Measurements from ENCODE around the gene UPF2. TPM values are rescaled to one million over a fixed set of nuclear protein-coding genes. Genes with fewer than 3 reads are reported as not detected.

UPF2 gene
- total RNA-seq, 1 donor, result 18.3 TPM

DNA sequence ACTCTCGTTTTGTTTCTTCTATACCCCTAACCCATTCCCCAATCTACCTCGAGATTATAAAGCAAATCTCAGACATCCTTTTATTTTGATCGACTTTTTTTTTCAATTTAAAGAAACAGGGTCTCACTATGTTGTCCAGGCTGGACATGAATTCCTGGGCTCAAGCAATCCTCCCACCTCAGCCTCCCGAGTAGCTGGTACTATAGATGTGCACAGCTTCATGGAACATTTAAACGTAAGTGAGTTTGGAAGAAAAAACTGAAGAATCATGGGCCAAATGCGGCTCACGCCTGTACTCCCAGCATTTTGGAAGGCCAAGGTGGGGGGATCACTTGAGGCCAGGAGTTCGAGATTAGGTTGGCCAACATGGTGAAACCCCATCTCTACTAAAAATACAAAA, 96.0 kb downstream of the UPF2 start:
- TF ChIP-seq, protein P1, sequence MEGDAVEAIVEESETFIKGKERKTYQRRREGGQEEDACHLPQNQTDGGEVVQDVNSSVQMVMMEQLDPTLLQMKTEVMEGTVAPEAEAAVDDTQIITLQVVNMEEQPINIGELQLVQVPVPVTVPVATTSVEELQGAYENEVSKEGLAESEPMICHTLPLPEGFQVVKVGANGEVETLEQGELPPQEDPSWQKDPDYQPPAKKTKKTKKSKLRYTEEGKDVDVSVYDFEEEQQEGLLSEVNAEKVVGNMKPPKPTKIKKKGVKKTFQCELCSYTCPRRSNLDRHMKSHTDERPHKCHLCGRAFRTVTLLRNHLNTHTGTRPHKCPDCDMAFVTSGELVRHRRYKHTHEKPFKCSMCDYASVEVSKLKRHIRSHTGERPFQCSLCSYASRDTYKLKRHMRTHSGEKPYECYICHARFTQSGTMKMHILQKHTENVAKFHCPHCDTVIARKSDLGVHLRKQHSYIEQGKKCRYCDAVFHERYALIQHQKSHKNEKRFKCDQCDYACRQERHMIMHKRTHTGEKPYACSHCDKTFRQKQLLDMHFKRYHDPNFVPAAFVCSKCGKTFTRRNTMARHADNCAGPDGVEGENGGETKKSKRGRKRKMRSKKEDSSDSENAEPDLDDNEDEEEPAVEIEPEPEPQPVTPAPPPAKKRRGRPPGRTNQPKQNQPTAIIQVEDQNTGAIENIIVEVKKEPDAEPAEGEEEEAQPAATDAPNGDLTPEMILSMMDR (IDR thresholded peaks at IDR 0.05; ENCODE audit: insufficient read depth, low read length), result no peak

DNA sequence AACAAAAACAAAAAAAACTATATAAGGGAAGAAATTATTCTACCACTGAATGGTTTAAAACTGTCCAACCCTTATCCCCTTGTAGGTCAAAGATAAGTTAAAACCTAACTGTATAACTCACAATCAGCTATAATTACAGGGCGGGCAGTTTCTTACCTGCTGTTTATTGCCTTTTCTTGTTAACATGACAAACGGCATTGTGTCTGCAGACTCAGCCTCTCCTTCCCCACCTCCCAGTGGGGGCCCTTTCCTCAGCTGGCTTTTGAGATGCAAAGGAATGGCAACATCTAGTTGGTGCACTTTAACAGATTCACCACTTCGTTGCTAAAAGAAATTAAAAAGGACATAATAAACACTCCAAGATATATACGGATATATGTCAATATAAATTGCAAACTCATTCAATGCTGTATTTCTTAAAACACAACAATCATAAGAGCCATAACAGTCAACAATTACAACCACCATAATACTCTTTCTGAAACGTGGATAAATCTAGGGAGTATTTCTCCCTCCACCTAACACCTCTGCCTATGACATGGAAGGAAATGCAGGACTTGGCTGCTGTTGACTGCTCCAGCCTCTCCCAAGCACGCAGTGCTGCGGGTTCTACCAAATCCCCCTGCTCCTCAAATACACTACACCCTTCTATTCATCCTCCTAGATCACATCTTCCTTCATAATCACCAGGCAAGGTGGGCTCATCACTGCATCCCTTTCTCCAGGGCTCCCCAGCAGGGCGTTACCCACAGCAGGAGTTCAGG, 106.0 kb downstream of the UPF2 start:
- TF ChIP-seq, protein P1 (IDR thresholded peaks at IDR 0.05; ENCODE audit: insufficient read depth, low read length), result no peak
- no peak for DNase-seq (ENCODE audit: low read depth)
- no peak overlapping the region for H3K4me3 ChIP-seq (ENCODE audit: low read depth, low read length)

More for the DNA sequence above, 96.0 kb downstream of the UPF2 start:
- no peak overlapping the region for H3K4me3 ChIP-seq (ENCODE audit: low read depth, low read length)
- no peak for DNase-seq (ENCODE audit: low read depth)

DNA sequence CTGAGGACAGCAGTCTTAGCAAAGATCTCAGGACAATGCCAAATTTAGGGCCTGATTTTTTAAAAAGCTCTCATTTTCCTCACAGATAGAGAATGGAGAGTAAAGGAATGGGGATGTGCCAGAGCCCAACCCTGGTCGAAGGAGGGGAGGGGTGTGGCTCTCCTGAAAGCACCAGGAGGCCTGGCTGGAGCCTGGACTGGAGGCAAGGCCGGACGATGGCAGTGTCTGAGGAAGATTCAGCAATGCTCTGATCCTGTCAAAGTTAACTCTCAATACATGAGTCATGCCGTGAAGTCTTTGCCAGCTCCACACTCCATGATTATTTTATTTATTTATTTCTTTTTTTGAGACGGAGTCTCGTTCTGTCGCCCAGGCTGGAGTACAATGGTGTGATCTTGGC, 108.3 kb downstream of the UPF2 start:
- peak; percentile 11 for DNase-seq (ENCODE audit: low read depth)
- TF ChIP-seq, protein P1 (IDR thresholded peaks at IDR 0.05; ENCODE audit: insufficient read depth, low read length), result no peak
- no peak overlapping the region for H3K4me3 ChIP-seq (ENCODE audit: low read depth, low read length)

DNA sequence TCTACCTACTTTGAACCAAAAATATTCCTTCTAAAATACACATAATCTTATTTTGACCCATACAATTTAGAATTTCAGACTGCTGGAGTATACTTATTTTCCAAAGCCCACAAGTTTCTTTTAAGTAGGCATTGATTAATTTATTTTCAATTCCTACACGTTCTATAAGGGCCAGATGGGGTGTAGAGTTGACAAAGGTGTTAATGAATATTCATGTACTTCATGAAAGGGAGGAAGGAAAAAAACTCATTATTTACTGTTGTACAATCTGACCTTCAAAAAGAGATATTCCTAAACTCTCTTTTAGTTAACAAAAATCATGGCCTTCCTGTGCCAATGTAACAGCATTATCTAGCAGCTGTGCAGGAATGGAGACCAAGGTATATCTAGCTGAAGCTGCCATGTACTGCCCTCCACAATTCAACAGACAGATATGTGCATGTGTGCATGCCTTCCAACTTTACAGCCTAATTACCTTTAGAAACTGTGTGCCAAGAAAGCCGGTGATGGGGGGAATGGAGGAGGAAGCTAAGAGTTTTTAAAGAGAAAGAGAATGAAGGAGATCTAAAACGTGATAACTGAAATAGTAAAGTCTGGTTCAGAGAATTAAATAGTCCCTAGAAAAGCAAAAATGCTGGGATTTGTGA, 108.9 kb downstream of the UPF2 start:
- TF ChIP-seq, protein P1 (IDR thresholded peaks at IDR 0.05; ENCODE audit: insufficient read depth, low read length), result no peak
- H3K4me3 ChIP-seq (ENCODE audit: low read depth, low read length), result no peak overlapping the region
- no peak for DNase-seq (ENCODE audit: low read depth)

DNA sequence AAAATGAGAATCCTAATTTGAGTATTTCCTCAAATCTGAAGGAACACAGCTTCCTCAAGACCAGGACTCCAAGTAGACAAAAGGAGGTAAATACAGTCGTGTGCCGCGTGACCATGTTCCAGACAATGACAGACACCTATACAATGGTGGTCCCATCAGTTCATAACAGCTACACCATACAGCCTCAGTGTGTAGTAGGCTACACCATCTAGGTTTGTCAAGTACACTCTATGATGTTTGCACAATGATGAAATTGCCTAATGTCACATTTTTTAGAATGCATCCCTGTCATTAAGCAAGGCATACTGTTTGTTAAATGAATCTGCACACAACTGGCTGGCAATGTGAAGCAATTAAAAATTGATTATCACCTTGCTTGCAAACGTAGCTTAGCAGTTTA, 111.6 kb downstream of the UPF2 start:
- DNase-seq (ENCODE audit: low read depth), result no peak
- H3K4me3 ChIP-seq (ENCODE audit: low read depth, low read length), result no peak overlapping the region
- TF ChIP-seq, protein P1 (IDR thresholded peaks at IDR 0.05; ENCODE audit: insufficient read depth, low read length), result no peak

DNA sequence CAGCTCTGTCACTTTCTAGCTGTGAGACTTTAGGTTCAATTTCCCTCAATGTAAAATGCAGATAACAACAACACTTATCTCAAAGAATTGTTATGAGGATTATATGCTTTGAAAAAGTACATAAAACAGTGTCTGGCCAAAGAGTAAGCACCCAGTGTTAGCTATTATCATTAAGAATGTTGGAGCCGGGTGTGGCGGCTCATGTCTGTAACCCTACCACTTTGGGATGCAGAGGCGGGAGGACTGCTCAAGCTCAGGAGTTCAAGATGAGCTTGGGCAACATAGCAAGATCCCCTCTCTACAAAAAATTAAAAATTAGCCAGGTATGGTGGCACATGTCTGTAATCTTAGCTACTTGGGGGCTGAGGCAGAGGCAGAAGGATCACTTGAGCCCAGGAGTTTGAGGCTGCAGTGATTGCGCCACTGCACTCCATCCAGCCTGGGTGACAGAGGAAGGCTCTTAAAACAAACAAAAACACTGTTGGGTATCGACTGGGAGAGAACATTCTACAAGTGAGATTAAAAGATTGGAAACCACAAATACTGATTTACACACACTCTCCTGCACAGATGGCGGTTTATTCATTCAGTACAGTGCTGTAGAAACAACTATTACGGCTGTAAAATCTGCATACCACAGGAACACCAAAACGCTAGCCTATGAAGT, 112.2 kb downstream of the UPF2 start:
- no peak overlapping the region for H3K4me3 ChIP-seq (ENCODE audit: low read depth, low read length)
- TF ChIP-seq, protein P1 (IDR thresholded peaks at IDR 0.05; ENCODE audit: insufficient read depth, low read length), result no peak
- no peak for DNase-seq (ENCODE audit: low read depth)

All from fibroblast of the aortic adventitia (primary cell).